AG09309 (cell line): Measurements from ENCODE around the gene APLP1.

Experiments used
- DNase-seq: peaks from one replicate; pipeline ENCODE4 v3.0.0-alpha.2; 2010; ENCODE audit warnings: low read depth
- H3K4me3 ChIP-seq: 2 replicates; pipeline ENCODE4 v1.5.1; 2011; ENCODE audit warnings: mild to moderate bottlenecking, low read depth, low read length, moderate library complexity; ENCODE audit not compliant: control insufficient read depth
- CTCF ChIP-seq: IDR thresholded peaks from 2 replicates; pipeline ENCODE4 v1.5.1; 2011; ENCODE audit warnings: mild to moderate bottlenecking, low read depth, low read length, inconsistent platforms; ENCODE audit not compliant: insufficient read depth, control insufficient read depth; ENCODE audit errors: missing control alignments

The APLP1 gene

GRCh38 chr19:35921012-35921411, 52.6 kb downstream of the APLP1 start:
- no peak overlapping the region for H3K4me3 ChIP-seq
- TF ChIP-seq CTCF = no peak
- DNase-seq = no peak

- DNase-seq = no peak
- no peak for TF ChIP-seq CTCF
- no peak overlapping the region for H3K4me3 ChIP-seq
Measured at GRCh38 chr19:35925501-35925900, 57.1 kb downstream of the APLP1 start.

- DNase-seq = no peak
- TF ChIP-seq CTCF = no peak
- H3K4me3 ChIP-seq = no peak overlapping the region
Measured at GRCh38 chr19:35928507-35928906, 60.1 kb downstream of the APLP1 start.
